HG03196 (cell line): Measurements from ENCODE around the gene SLC16A8.

ENCODE experiments used
- ATAC-seq: cut with Tn5 transposase; IDR thresholded peaks from one replicate; pipeline ENCODE4 v1.9.1; 2021; ENCODE audit not compliant: unreplicated experiment

SLC16A8 gene

DNA sequence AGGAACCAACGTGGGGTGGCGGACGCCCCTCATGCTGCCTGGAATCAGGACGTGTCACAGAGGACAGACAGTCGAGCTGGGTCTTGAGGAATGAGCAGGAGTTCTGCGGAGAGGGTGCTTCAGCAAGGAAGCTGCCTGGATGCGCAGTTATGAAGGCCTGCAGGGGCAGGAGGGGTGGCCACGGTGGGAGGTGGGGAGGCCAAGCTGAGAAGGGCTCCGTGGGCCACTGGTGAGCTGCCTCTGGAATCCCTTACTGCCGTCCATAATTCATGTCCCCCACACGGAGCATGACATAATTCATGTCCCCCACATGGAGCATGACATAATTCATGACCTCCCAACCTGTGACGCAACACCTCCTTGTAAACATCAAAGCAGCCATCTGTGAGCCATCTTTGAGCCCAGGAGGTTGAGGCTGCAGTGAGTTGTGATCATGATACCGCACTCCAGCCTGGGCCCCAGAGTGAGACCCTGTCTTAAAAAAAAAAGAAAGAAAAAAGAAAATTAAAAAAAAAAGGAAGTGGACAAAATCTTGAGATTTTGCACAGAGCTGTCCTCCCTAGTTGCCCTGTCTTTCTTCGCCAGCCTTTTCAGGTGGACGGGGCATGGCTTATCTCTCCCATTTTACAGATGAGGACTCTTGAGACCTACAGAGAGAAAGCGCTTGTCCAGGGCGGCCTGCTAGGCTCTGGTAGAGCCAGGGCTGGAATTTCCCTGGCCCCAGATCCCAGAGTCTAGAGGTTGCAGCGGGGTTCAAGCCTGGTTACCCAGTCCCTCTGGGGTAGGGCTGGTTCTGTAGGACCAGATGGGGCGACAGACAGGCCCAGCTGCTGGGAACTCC is 51.1 kb downstream of the SLC16A8 start:
- ATAC-seq = no peak

DNA sequence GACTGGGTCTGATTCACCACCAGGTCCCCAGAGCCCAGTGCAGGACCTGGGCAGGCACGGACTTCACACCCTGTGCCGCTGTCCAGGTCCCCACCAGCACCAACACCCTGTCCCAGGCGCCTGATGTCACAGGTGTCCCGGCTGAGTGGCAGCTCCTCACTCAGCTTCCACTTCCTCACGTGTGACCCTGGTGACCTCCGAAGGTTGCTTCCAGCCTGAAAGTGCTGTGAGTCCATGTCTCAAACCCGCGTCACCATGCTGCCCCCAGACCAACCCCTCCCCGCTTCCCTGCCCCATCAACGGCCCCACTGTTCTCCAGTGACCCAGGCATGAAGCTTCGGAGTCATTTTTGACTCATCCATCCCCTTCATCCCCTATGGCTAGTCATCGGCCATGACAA is 52.5 kb downstream of the SLC16A8 start:
- no peak for ATAC-seq

DNA sequence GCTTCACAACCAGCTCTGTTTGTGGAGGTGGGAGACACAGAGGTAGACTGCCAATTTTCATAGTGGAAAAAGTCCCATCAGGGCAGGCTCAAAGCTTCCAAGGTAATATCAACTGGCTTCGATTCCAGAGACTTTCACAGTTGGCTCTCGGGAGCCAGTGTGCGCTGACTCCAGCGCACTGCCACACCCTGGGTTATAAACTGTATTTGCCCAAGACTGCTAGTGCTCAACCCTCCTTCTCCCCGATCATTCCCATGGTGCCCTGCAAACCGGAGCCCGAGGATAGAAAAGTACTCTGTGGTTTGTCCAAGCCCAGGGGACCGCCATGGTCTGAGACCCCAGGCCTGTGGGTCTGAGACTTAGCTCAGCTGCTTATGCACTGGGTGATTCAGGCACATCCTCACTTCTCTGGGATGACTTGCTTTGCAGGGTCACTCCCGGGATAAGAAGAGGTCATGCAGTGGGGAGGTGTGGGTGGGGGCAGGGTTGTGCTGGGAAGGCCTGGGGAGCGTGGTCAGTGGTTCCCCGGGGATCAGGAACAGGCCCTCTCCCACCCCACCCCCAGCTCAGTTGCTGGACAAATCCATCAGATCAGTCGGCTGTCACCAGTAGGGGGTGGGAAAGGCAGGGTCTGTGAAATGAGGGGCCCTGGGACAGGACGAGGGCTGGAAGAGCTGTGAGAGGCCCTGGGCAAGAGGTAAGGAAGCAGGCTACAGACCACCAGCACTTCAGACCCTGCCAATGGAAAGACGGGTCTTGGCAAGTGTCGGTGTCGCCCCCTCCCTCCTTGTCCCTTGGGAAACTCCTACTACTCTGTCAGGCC is 53.5 kb downstream of the SLC16A8 start:
- no peak for ATAC-seq

DNA sequence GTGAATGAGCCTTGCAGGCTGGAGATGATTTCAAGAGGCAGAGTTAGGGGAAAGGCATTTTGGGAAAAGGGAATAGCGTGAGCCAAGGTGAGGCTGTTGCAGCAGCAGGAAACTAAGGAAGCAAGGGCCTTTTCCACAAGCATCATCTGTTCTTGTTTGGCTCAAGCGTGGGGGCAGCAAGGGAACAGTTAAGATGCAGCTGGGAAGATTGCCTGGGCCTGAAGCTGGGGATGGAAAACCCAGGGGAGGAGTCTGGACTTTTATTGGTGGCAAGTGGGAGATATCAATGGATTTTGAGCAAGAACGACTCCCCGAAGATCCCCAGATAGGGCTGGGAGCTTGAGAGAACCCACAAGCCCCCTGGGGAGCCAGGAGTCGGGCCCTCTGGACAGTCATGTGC is 54.1 kb downstream of the SLC16A8 start:
- no peak for ATAC-seq

DNA sequence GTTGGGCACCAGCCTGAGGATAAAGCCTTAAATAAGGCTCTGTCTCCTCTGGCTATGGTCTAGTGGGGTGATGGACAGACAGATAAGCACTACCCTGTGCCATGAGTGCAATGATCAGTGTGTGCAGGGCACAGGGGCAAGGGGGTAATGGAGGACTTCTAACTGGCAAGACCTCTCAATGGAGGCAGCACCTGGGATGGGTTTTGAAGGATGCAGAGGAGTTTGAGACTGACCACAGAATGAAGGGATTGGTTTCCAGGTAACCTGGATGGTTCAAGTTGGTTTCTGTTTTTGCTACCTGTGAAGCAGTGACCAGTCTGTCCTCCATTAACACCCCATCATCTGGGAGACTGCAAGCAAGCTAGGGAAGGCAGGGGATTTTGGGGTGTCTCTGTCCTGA is 54.6 kb downstream of the SLC16A8 start:
- ATAC-seq = no peak

- no peak for ATAC-seq
These were observed 55.4 kb downstream of the SLC16A8 start for GRCh38 chr22:38028344-38029130.
